ENCODE measurements around the gene TBCA. TPM values are rescaled to one million over a fixed set of nuclear protein-coding genes. Genes with fewer than 3 reads are reported as not detected.

The TBCA gene
- total RNA-seq, 4 donors from 2014 or later, result 140 to 203 (median 167) TPM

DNA sequence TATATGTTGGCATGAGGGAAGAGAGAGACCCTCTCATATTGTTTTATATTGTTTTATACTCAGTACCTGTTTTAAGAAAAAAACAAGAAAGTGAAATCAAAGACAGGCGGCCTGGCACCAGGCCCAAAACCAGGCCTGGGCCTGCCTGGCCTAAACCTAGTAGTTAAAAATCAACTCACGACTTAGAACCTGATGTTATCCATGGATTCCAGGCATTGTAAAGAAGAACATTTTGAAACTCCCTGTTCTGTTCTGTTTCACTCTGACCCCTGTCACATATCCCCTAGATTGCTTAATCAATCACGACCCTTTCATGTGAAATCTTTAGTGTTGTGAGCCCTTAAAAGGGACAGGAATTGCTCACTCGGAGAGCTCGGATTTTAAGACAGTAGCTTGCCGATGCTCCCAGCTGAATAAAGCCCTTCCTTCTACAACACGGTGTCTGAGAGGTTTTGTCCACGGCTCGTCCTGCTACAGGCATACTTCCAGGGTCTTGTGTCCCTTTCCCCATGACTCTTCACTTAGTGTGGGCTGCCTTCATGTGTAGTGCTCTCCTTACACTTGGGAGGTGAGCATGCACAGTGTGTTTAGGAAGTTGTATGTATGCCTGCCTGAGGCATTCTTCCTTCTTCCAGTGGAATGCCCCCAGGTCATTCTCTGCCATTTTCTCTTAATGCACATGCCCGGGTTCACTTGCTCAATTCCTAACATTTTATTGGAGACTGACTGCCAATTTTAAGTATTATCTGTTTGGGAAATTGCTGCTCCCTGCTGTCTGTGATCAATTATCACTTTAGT lies 17.8 kb downstream of the TBCA start:
- TF ChIP-seq, protein P1, sequence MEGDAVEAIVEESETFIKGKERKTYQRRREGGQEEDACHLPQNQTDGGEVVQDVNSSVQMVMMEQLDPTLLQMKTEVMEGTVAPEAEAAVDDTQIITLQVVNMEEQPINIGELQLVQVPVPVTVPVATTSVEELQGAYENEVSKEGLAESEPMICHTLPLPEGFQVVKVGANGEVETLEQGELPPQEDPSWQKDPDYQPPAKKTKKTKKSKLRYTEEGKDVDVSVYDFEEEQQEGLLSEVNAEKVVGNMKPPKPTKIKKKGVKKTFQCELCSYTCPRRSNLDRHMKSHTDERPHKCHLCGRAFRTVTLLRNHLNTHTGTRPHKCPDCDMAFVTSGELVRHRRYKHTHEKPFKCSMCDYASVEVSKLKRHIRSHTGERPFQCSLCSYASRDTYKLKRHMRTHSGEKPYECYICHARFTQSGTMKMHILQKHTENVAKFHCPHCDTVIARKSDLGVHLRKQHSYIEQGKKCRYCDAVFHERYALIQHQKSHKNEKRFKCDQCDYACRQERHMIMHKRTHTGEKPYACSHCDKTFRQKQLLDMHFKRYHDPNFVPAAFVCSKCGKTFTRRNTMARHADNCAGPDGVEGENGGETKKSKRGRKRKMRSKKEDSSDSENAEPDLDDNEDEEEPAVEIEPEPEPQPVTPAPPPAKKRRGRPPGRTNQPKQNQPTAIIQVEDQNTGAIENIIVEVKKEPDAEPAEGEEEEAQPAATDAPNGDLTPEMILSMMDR (IDR thresholded peaks at IDR 0.05; ENCODE audit: low read depth), result no peak

DNA sequence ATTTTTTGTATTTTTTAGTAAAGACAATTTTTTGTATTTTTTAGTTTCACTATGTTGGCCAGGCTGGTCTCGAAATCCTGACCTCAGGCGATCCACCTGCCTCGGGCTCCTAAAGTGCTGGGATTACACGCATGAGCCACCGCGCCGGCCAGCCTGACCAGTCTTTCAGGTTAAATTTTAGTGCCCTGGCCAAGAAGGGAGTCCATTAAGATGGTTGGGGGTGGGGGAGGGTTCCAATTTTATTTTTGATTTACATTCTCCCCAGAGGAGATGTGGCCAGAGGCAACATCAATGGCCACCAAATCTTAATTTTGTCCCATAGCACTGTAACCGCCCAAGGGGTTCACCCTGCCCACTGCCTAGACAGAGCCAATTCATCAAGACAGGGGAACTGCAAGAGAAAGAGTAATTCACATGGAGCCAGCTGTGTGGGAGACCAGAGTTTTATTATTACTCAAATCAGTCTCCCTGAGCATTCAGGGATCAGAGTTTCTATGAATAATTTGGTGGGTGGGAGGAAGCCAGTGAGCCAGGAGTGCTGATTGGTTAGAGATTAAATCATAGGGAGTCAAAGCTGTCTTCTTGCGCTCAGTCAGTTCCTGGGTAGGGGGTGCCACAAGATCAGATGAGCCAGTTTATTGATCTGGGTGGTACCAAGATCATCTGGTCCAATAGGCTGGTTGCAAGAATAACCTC lies 24.7 kb downstream of the TBCA start:
- TF ChIP-seq, protein P1 (IDR thresholded peaks at IDR 0.05; ENCODE audit: low read depth), result no peak

DNA sequence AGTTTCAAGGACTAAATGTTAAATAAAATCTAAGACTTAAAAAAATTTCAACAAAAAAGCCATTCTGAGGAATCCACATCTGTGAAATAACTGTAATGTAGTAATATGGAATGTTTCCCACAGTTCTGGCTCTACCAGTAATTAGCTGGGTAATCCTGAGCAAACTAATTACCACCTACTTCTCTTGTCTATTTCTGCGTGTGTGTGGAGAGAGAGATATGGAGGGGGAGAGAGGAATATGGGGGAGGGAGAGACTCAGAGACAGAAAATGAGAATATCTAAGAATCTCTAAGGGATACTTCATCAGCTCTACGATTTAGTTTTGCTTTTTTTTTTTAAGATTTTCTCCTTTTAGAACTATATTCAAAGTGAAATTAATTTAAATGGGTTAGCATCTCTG lies 28.0 kb downstream of the TBCA start:
- TF ChIP-seq, protein P1 (IDR thresholded peaks at IDR 0.05; ENCODE audit: low read depth), result no peak

GRCh38 chr5:77744116-77744515 lies 32.0 kb downstream of the TBCA start:
- TF ChIP-seq, protein P1 (IDR thresholded peaks at IDR 0.05; ENCODE audit: low read depth), result no peak

GRCh38 chr5:77743181-77743580 lies 33.0 kb downstream of the TBCA start:
- TF ChIP-seq, protein P1 (IDR thresholded peaks at IDR 0.05; ENCODE audit: low read depth), result no peak

GRCh38 chr5:77741608-77742007 lies 34.5 kb downstream of the TBCA start:
- TF ChIP-seq, protein P1 (IDR thresholded peaks at IDR 0.05; ENCODE audit: low read depth), result no peak

GRCh38 chr5:77734885-77735284 lies 41.3 kb downstream of the TBCA start:
- TF ChIP-seq, protein P1 (IDR thresholded peaks at IDR 0.05; ENCODE audit: low read depth), result no peak

All from subcutaneous adipose tissue (tissue), 4 donors.